ENCODE measurements around the gene EPM2A. TPM values are rescaled to one million over a fixed set of nuclear protein-coding genes. Genes with fewer than 3 reads are reported as not detected.

EPM2A gene
- polyA plus RNA-seq, 1 donor from 2014 or later = 15.4 TPM

DNA sequence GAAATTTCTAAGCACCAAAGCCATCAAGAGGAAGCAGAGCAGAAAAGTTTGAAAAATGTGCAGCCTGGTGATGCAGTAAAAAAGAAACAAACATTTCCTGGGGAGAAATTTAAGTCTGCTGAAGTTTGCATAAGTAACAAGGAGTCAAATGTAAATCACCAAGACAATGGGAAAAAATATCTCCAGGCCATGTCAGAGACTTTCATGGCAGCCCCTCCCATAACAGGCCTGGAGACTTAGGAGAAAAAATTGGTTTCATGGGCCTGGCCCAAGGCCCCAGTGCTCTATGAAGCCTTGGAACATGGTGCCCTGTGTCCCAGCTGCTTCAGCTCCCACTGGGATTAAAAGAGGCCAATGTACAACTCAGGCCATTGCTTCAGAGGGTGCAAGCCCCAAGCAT lies 30.1 kb upstream of the EPM2A start:
- Histone ChIP-seq H3F3A (ENCODE audit: insufficient read depth, low read length, poor library complexity, severe bottlenecking) (no peaks in the 10 kb centered on the region), H3K9ac (ENCODE audit: low read length) (no peak overlapping the region), H3K27me3 (ENCODE audit: insufficient read depth, low read depth, low read length) (no peaks in the 10 kb centered on the region), H3K4me3 (ENCODE audit: low read length) (no peak overlapping the region), H4K20me1 (ENCODE audit: insufficient read depth) (no peaks in the 10 kb centered on the region), H3K36me3 (ENCODE audit: insufficient read depth, low read length) (no peaks in the 10 kb centered on the region), H2AFZ (ENCODE audit: low read depth, low read length) (no peak overlapping the region), H3K27ac (ENCODE audit: low read length) (no peak overlapping the region), H3K9me2 (ENCODE audit: insufficient read depth, low read length) (no peaks in the 10 kb centered on the region), H3K9me3 (ENCODE audit: low read length) (no peaks in the 10 kb centered on the region), H3K4me2 (ENCODE audit: low read length) (no peak overlapping the region), H3K79me2 (replicated peaks; ENCODE audit: insufficient read depth, low read length) (no peaks in the 10 kb centered on the region)
- TF ChIP-seq MXI1 (conservative IDR thresholded peaks at IDR 0.05; ENCODE audit: poor library complexity, severe bottlenecking) = no peak
- no peak for TF ChIP-seq SMC3 (conservative IDR thresholded peaks at IDR 0.05; ENCODE audit: poor library complexity)
- no peak for TF ChIP-seq EP300 (conservative IDR thresholded peaks at IDR 0.05; ENCODE audit: poor library complexity, severe bottlenecking)
- no peak for TF ChIP-seq EZH2 (IDR thresholded peaks at IDR 0.05; ENCODE audit: borderline replicate concordance, insufficient read depth, low read length, poor library complexity, severe bottlenecking)
- TF ChIP-seq RAD21 (conservative IDR thresholded peaks at IDR 0.05) = no peak
- TF ChIP-seq, protein P1, sequence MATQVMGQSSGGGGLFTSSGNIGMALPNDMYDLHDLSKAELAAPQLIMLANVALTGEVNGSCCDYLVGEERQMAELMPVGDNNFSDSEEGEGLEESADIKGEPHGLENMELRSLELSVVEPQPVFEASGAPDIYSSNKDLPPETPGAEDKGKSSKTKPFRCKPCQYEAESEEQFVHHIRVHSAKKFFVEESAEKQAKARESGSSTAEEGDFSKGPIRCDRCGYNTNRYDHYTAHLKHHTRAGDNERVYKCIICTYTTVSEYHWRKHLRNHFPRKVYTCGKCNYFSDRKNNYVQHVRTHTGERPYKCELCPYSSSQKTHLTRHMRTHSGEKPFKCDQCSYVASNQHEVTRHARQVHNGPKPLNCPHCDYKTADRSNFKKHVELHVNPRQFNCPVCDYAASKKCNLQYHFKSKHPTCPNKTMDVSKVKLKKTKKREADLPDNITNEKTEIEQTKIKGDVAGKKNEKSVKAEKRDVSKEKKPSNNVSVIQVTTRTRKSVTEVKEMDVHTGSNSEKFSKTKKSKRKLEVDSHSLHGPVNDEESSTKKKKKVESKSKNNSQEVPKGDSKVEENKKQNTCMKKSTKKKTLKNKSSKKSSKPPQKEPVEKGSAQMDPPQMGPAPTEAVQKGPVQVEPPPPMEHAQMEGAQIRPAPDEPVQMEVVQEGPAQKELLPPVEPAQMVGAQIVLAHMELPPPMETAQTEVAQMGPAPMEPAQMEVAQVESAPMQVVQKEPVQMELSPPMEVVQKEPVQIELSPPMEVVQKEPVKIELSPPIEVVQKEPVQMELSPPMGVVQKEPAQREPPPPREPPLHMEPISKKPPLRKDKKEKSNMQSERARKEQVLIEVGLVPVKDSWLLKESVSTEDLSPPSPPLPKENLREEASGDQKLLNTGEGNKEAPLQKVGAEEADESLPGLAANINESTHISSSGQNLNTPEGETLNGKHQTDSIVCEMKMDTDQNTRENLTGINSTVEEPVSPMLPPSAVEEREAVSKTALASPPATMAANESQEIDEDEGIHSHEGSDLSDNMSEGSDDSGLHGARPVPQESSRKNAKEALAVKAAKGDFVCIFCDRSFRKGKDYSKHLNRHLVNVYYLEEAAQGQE (IDR thresholded peaks at IDR 0.05; ENCODE audit: borderline replicate concordance) = no peak
- TF ChIP-seq TAF1 (IDR thresholded peaks at IDR 0.05; ENCODE audit: low read depth) = no peak
- TF ChIP-seq, protein P2, sequence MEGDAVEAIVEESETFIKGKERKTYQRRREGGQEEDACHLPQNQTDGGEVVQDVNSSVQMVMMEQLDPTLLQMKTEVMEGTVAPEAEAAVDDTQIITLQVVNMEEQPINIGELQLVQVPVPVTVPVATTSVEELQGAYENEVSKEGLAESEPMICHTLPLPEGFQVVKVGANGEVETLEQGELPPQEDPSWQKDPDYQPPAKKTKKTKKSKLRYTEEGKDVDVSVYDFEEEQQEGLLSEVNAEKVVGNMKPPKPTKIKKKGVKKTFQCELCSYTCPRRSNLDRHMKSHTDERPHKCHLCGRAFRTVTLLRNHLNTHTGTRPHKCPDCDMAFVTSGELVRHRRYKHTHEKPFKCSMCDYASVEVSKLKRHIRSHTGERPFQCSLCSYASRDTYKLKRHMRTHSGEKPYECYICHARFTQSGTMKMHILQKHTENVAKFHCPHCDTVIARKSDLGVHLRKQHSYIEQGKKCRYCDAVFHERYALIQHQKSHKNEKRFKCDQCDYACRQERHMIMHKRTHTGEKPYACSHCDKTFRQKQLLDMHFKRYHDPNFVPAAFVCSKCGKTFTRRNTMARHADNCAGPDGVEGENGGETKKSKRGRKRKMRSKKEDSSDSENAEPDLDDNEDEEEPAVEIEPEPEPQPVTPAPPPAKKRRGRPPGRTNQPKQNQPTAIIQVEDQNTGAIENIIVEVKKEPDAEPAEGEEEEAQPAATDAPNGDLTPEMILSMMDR (IDR thresholded peaks at IDR 0.05; ENCODE audit: poor library complexity, severe bottlenecking) = no peak
- TF ChIP-seq POLR2AphosphoS5 (IDR thresholded peaks at IDR 0.05) = no peak

DNA sequence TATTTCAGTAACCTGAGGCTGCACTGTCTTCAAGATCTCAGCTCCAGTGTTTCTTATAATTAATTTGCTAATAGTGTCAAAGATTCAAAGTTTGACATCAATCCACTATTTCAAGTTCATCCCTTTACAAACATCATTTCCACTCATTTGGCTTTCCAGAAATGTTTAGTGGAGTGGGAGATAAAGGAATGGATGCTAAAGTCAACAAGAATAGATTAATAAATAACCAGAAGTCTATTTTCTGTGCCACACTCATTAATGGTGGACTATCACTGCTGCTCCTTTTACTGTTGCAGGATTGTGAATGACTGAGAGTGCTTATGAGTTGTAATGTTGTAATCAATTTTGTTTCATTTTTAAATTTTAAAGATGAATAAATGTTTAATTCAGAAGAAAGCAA lies 28.4 kb upstream of the EPM2A start:
- Histone ChIP-seq H3K36me3 (ENCODE audit: insufficient read depth, low read length) (no peaks in the 10 kb centered on the region), H4K20me1 (ENCODE audit: insufficient read depth) (no peaks in the 10 kb centered on the region), H3K27me3 (ENCODE audit: insufficient read depth, low read depth, low read length) (no peaks in the 10 kb centered on the region), H3K9me3 (ENCODE audit: low read length) (no peaks in the 10 kb centered on the region), H3K79me2 (replicated peaks; ENCODE audit: insufficient read depth, low read length) (no peaks in the 10 kb centered on the region), H3K4me2 (ENCODE audit: low read length) (no peak overlapping the region), H3K9me2 (ENCODE audit: insufficient read depth, low read length) (no peaks in the 10 kb centered on the region), H2AFZ (ENCODE audit: low read depth, low read length) (no peak overlapping the region), H3K4me3 (ENCODE audit: low read length) (no peak overlapping the region), H3K27ac (ENCODE audit: low read length) (no peak overlapping the region), H3K9ac (ENCODE audit: low read length) (no peak overlapping the region), H3F3A (ENCODE audit: insufficient read depth, low read length, poor library complexity, severe bottlenecking) (no peaks in the 10 kb centered on the region)
- TF ChIP-seq, protein P2 (IDR thresholded peaks at IDR 0.05; ENCODE audit: poor library complexity, severe bottlenecking) = no peak
- TF ChIP-seq EP300 (conservative IDR thresholded peaks at IDR 0.05; ENCODE audit: poor library complexity, severe bottlenecking) (no peak), SMC3 (conservative IDR thresholded peaks at IDR 0.05; ENCODE audit: poor library complexity) (no peak), RAD21 (conservative IDR thresholded peaks at IDR 0.05) (no peak), EZH2 (IDR thresholded peaks at IDR 0.05; ENCODE audit: borderline replicate concordance, insufficient read depth, low read length, poor library complexity, severe bottlenecking) (no peak), TAF1 (IDR thresholded peaks at IDR 0.05; ENCODE audit: low read depth) (no peak)
